ENCODE results near the gene NTMT1. TPM values are rescaled to one million over a fixed set of nuclear protein-coding genes. Genes with fewer than 3 reads are reported as not detected.

Gene NTMT1
- total RNA-seq, 1 experiment from 2014 or later: 47.8 TPM

DNA sequence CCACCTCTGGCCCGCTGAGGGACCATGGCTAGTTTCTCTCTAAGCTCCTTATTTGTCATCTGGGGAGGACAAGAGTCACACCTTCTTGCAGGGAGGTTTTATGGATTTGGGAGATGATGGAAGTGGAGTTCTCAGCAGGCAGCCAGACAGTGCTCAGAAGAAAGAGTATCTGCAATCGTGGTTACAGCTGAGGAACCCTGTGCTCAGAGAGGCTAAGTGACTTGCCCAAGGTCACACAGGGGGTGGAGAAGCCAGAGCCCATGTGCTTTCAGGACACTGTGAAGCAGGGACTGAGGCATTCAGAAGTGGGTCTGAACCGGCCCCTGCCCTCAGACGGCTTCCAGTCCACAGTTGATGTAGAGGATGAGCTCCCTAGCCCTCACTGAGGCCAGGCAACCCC is 50.3 kb downstream of the NTMT1 start:
- Histone ChIP-seq H3K4me3 (no peak overlapping the region), H3K27me3 (peaks cover 61% of the 10 kb centered on the region), H3K4me1 (peaks cover 26% of the 10 kb centered on the region), H3K36me3 (no peaks in the 10 kb centered on the region), H3K9me3 (replicated peaks) (no peaks in the 10 kb centered on the region), H3K27ac (no peak overlapping the region)
- no peak for DNase-seq

DNA sequence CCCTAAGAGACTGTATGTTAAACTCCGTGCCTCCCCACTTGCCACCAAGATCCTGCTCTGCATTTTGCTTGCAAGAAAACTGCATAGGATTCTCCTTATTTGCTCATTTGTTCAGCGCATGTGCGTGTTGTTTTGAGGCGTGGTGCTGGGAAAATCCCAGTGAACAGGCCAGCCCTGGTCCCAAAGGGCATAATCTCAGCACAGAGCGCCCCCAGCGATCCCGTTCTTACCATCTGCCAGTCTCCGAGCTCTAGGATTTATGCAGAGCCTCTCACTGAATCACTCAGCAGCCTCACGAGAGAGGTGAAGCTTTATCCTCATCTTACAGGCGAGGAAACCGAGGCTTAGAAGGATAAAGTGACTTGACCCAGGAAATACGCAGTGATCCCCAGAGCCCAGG is 51.0 kb downstream of the NTMT1 start:
- peak; percentile 71 to 81 for DNase-seq
- Histone ChIP-seq H3K9me3 (replicated peaks) (no peaks in the 10 kb centered on the region), H3K27me3 (peaks cover 63% of the 10 kb centered on the region), H3K4me3 (peak overlapping the region; percentile 8; the same call in 1 of the 2 replicates), H3K27ac (no peak overlapping the region), H3K36me3 (no peaks in the 10 kb centered on the region), H3K4me1 (peaks cover 26% of the 10 kb centered on the region)

DNA sequence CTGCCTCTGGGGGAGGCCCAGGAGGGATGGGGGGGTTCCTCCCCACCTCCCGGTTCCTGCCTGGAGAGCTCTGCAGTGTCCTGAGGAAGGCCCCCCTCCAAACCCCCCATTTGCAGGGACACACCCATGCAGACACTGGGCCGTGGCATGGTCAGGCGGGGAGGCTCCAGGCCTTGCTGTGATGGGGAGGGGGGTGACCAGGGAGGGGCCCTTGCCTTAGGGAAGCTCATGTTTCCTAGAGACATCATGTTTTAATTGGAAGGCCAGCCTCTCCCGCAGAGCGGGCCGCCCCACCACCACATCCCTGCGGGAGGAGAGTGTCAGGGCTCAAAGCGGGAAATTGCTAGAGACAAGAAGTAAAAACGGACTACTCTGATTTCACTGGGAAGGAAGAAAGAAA is 51.5 kb downstream of the NTMT1 start:
- Histone ChIP-seq H3K4me1 (peaks cover 26% of the 10 kb centered on the region), H3K27ac (no peak overlapping the region), H3K4me3 (peak overlapping the region; percentile 8; the same call in 1 of the 2 replicates), H3K9me3 (replicated peaks) (no peaks in the 10 kb centered on the region), H3K27me3 (peaks cover 67% of the 10 kb centered on the region), H3K36me3 (no peaks in the 10 kb centered on the region)
- peak; percentile 59 to 67 for DNase-seq

DNA sequence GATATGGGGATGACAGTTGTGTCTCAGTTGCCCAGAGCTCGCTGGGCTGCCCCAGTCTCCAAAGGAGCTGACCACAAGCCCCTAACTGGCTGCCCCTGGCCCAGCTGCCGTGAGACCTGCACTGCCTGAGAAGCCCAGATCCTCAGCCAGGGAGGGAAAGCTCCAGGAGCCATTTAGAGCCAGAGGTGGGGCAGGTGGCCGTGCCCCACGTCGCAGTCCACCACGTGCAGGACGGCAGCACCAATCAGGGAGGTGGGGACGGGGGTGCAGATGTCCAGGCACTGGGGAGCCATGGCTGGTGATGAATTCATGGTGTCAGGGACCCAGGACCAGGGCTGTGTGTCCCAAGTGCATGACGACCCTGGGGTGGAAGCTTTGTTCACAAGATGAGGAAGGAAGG is 52.9 kb downstream of the NTMT1 start:
- Histone ChIP-seq H3K27ac (no peak overlapping the region), H3K4me3 (no peak overlapping the region), H3K27me3 (peaks cover 61% of the 10 kb centered on the region), H3K36me3 (no peaks in the 10 kb centered on the region), H3K4me1 (peaks cover 19% of the 10 kb centered on the region), H3K9me3 (replicated peaks) (no peaks in the 10 kb centered on the region)
- DNase-seq: no peak

DNA sequence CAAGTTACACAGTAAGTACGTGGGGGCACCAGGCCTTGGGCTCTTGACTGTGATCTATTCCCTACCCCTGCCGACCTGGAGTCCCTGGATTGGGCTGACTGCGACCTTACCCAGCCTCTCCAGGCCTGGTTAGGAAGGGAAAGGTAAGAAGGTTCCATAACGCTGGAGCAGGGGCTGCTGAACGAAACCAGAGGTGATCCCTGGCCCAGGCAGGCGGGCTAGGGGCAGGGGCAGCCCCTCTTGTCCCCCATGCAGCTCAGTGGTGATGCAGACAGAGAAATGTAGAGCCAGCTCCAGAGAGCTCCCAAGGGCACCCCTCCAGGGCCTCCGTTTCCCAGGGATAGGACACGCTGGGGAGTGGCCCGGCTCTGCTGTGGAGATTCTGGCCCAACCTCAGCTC is 53.6 kb downstream of the NTMT1 start:
- no peak for DNase-seq
- Histone ChIP-seq H3K4me3 (no peak overlapping the region), H3K36me3 (no peaks in the 10 kb centered on the region), H3K9me3 (replicated peaks) (no peaks in the 10 kb centered on the region), H3K27me3 (peaks cover 55% of the 10 kb centered on the region), H3K4me1 (peaks cover 15% of the 10 kb centered on the region), H3K27ac (no peak overlapping the region)

DNA sequence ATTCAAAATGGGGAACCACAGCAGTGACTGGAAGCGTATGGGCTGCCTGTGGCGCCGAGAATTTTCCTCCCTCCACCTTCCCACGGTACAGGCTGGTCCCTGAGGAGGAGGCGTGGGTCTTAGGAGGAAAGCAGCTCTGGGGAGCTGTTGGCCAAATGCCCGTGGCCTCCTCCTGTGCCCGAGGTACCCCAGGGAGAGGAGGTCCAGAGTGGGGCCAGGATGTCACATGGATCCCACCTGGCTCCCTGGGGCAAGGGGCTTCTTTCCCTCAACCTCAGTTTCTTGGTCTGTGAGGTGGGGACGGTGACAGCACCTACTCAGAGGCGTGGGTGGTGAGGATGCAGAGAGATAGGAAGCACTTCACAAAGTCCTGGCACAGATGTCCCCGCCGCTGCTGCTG is 56.0 kb downstream of the NTMT1 start:
- peaks cover 40% of the 10 kb centered on the region for H3K27me3 ChIP-seq
- no peaks in the 10 kb centered on the region for H3K36me3 ChIP-seq
- DNase-seq: no peak
- H3K4me3 ChIP-seq: no peak overlapping the region
- H3K27ac ChIP-seq: no peak overlapping the region
- H3K9me3 ChIP-seq (replicated peaks): no peaks in the 10 kb centered on the region
- H3K4me1 ChIP-seq: peaks cover 10% of the 10 kb centered on the region

DNA sequence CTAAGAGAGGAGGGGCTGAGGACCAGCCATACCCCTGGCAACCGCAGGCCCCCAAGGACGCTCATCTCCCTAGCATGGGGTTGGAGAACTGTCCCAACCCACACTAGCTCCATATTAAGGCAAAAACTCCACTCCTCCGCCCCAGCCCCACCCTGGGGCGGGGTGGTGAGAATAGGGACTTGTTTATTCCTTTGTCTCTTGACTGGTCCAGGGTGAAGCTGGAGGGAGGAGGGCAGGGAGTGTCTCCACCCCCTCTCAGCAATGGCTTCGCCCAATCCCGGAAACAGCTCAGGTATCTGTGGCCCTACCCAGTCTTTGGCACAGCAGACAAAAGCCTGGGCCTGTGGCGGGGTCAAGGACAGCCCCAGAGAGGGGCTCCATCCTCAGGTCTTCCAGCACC is 56.4 kb downstream of the NTMT1 start:
- DNase-seq: no peak
- Histone ChIP-seq H3K4me1 (peaks cover 6% of the 10 kb centered on the region; the same call in 1 of the 2 replicates), H3K9me3 (replicated peaks) (no peaks in the 10 kb centered on the region), H3K27ac (no peak overlapping the region), H3K36me3 (no peaks in the 10 kb centered on the region), H3K4me3 (no peak overlapping the region), H3K27me3 (peaks cover 41% of the 10 kb centered on the region)

DNA sequence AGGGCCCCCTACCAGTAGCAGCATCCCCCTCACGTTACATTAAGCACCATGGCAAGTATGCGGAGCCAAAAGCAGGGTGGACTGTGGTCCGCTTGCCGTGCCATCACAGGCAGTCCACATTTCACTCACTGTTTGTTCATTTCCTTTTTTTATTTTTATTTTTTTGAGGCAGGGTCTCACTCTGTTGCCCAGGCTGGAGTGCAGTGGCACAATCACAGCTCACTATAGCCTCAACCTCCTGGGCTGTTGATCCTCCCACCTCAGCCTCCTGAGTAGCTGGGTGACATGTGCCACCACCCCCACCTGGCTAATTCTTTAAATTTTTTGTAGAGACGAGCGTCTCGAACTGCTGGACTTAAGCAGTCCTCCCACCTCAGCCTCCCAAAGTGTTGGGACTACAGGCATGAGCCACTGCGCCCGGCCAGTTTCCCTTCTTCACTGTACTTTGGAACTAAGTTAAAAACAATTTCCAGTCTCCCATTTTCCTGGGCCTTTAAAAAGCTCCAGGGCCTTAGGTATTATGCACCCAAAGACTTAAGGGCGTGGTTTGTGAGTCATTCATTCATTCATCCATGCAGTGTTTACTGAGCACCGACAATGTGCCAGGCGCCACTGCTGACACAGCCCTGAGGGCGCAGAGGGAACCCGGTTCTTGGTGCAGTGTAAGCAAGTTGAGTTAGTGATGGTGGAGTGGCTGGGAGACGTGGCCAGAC is 59.4 kb downstream of the NTMT1 start:
- Histone ChIP-seq H3K4me3 (no peak overlapping the region), H3K27me3 (peaks cover 19% of the 10 kb centered on the region), H3K27ac (no peak overlapping the region), H3K9me3 (replicated peaks) (no peaks in the 10 kb centered on the region), H3K36me3 (no peaks in the 10 kb centered on the region), H3K4me1 (no peaks in the 10 kb centered on the region)
- no peak for DNase-seq

Other genes starting within 250 kb of the NTMT1 start
- gene C9orf50, start 5.1 kb upstream of the NTMT1 start, total RNA-seq (2014; rRNA removed; shearing (Covaris generic)): not detected in 2 replicates
- 23.0 and 23.4 TPM in 2 replicates for gene ASB6, start 16.0 kb downstream of the NTMT1 start, total RNA-seq (2014; rRNA removed; shearing (Covaris generic))
- gene PRRX2, start 39.5 kb downstream of the NTMT1 start, total RNA-seq (2014; rRNA removed; shearing (Covaris generic)): 0.18 and 0.20 TPM in 2 replicates
- 0.76 and 0.91 TPM in 2 replicates for gene PTGES, start 126.9 kb downstream of the NTMT1 start, total RNA-seq (2014; rRNA removed; shearing (Covaris generic))
- 21.8 and 22.0 TPM in 2 replicates for gene TOR1B, start 177.0 kb downstream of the NTMT1 start, total RNA-seq (2014; rRNA removed; shearing (Covaris generic))
- 44.7 and 45.6 TPM in 2 replicates for gene TOR1A, start 198.0 kb downstream of the NTMT1 start, total RNA-seq (2014; rRNA removed; shearing (Covaris generic))
- gene C9orf78, start 209.1 kb downstream of the NTMT1 start, total RNA-seq (2014; rRNA removed; shearing (Covaris generic)): 74.1 and 76.0 TPM in 2 replicates
- gene USP20, start 209.3 kb downstream of the NTMT1 start, total RNA-seq (2014; rRNA removed; shearing (Covaris generic)): 15.1 and 17.0 TPM in 2 replicates

All from SJCRH30 (cell line).